SK-N-MC (cell line): ENCODE results near the gene SUFU.

Experiments used
- EZH2 ChIP-seq: fragments of 200-600 bp; sonication (generic); IDR thresholded peaks from one replicate; pipeline ENCODE4 v1.6.1; 2017; ENCODE audit warnings: antibody characterized with exemption
- POLR2AphosphoS5 ChIP-seq: IDR thresholded peaks from 2 replicates; pipeline ENCODE4 v1.6.1; 2012; ENCODE audit warnings: mild to moderate bottlenecking, low read depth, low read length, borderline replicate concordance

DNA sequence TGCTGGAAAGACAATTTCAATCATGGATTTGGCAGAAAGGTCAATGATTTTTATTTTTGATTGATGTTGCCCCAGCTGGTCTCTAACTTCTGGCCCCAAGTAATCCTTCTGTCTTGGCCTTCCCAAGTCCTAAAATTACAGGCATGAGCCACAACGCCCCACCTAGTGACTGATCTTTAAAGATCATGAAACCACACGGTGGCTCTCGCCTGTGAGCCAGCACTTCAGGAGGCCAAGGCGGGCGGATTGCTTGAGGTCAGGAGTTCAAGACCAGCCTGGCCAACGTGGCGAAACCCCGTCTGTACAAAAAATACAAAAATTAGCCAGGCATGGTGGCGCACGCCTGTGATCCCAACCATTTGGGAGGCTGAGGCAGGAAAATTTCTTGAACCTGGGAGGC, 39.8 kb upstream of the SUFU start:
- TF ChIP-seq POLR2AphosphoS5 (no peak), EZH2 (no peak)
